ENCODE data around the gene MAGI1. TPM values are rescaled to one million over a fixed set of nuclear protein-coding genes. Genes with fewer than 3 reads are reported as not detected.

Gene MAGI1
- total and polyA plus RNA-seq, 10 donors: 3.5 to 104 (median 62.3) TPM

DNA sequence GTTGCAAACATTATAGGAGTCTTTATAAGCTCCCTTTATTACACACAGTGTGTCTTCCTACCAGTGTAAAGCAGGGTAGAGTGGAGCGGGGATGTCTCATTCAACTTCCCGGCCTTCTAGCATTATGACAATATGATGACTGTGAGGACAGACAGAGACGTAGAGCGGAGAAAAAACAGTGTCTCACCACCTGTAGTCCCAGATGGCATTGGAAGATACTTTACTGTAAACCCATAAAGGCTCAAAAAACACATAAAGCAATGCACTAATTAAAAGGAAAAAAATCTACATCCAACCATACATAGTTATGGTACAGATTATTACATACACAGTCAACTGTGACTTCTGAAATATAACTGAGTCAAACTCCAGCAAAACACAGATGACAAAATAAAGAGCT, 383.7 kb downstream of the MAGI1 start:
- no peak for TF ChIP-seq POLR2A (IDR thresholded peaks at IDR 0.05)
- TF ChIP-seq, protein P1, sequence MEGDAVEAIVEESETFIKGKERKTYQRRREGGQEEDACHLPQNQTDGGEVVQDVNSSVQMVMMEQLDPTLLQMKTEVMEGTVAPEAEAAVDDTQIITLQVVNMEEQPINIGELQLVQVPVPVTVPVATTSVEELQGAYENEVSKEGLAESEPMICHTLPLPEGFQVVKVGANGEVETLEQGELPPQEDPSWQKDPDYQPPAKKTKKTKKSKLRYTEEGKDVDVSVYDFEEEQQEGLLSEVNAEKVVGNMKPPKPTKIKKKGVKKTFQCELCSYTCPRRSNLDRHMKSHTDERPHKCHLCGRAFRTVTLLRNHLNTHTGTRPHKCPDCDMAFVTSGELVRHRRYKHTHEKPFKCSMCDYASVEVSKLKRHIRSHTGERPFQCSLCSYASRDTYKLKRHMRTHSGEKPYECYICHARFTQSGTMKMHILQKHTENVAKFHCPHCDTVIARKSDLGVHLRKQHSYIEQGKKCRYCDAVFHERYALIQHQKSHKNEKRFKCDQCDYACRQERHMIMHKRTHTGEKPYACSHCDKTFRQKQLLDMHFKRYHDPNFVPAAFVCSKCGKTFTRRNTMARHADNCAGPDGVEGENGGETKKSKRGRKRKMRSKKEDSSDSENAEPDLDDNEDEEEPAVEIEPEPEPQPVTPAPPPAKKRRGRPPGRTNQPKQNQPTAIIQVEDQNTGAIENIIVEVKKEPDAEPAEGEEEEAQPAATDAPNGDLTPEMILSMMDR (IDR thresholded peaks at IDR 0.05 in 8 of 11, conservative IDR thresholded peaks at IDR 0.05 in 3 of 11): no peak
- TF ChIP-seq POLR2AphosphoS5 (IDR thresholded peaks at IDR 0.05): no peak
- intact Hi-C loops (cut with DNase I; ENCODE audit: low total_unique reads): no loop called here
- no peaks in the 10 kb centered on the region for H3K27me3 ChIP-seq (replicated peaks in 1 of 7)
- no peak overlapping the region for H3K27ac ChIP-seq
- no peak overlapping the region for H3K4me3 ChIP-seq
- 93 to 96% (median 94%) methylated on average over 4 of the region's 4 CpGs for WGBS, 5 donors
- peaks cover 0 to 10% (median 5%) of the 10 kb centered on the region in 8 donors for H3K9me3 ChIP-seq
- H3K36me3 ChIP-seq: no peaks in the 10 kb centered on the region
- DNase-seq: no peak
- H3K4me1 ChIP-seq: no peaks in the 10 kb centered on the region

DNA sequence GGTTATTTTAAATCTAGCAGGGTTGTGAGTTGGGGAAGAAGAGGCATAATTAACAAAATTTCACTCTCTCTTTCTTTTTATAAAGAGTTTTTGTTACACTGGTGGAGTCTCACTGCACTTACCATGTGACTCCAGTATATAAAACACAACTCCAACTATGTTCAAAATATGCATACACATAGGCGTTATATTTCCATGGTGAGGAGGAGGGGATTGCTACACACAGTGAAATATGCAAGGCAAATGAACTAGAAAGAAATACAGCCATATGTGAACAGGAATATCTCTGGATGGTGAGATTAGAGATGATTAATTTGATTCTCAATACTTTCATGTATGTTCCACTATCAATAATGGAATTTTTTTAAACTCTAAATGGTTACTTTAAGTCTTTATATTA, 385.0 kb downstream of the MAGI1 start:
- no peaks in the 10 kb centered on the region for H3K36me3 ChIP-seq
- no peaks in the 10 kb centered on the region for H3K4me1 ChIP-seq
- no peak overlapping the region for H3K27ac ChIP-seq
- 83 to 97% (median 85%) methylated on average over 1 of the region's 1 CpG for WGBS, 5 donors
- TF ChIP-seq POLR2A (IDR thresholded peaks at IDR 0.05) (no peak), POLR2AphosphoS5 (IDR thresholded peaks at IDR 0.05) (no peak)
- TF ChIP-seq, protein P1 (IDR thresholded peaks at IDR 0.05 in 8 of 11, conservative IDR thresholded peaks at IDR 0.05 in 3 of 11): no peak
- H3K9me3 ChIP-seq: peaks cover 0 to 24% (median 11%) of the 10 kb centered on the region in 8 donors
- DNase-seq: no peak
- H3K27me3 ChIP-seq (replicated peaks in 1 of 7): no peaks in the 10 kb centered on the region
- intact Hi-C loops (cut with DNase I; ENCODE audit: low total_unique reads): no loop called here
- H3K4me3 ChIP-seq: no peak overlapping the region

DNA sequence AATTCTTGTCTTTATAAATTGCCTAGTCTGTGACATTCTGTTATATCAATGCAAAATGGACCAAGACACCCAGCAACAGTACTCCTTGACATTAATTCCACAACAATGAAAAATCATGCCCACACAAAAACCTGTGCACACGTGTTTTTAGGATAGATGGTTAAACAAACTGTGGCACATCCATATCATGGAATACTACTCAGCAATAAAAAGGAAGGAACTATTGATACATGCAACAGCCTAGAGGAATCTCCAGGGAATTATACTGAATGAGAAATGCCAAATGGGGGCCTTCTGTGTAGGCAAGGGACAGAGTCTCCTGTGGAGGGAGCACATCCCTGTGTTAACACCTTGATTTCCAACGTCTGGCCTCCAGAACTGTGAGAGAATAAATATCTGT, 388.5 kb downstream of the MAGI1 start:
- no peak for DNase-seq
- intact Hi-C loops (cut with DNase I; ENCODE audit: low total_unique reads): no loop called here
- Histone ChIP-seq H3K4me3 (no peak overlapping the region), H3K4me1 (no peaks in the 10 kb centered on the region), H3K27ac (no peak overlapping the region), H3K27me3 (replicated peaks in 1 of 7) (no peaks in the 10 kb centered on the region), H3K36me3 (no peaks in the 10 kb centered on the region), H3K9me3 (peaks cover 3 to 56% (median 41%) of the 10 kb centered on the region in 8 donors)
- 80 to 95% (median 85%) methylated on average over 2 of the region's 2 CpGs for WGBS, 5 donors
- TF ChIP-seq, protein P1 (IDR thresholded peaks at IDR 0.05 in 8 of 11, conservative IDR thresholded peaks at IDR 0.05 in 3 of 11): no peak
- TF ChIP-seq POLR2AphosphoS5 (IDR thresholded peaks at IDR 0.05) (no peak), POLR2A (IDR thresholded peaks at IDR 0.05) (no peak)

DNA sequence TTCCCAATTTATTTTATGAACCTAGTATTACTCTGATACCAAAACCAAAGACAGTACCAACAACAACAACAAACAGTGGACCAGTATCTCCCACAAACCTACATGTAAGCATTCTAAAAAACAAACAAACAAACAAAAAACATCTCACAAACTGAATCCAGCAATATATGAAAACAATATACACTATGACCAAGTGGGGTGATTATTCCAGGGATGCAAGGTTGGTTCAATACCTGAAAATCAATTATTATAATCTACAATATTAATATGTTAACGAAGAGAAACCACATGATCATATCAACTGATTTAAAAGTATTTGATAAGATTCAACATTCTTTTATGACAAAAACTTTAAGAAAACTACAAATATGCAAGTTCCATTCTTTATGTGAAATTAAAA, 391.3 kb downstream of the MAGI1 start:
- Histone ChIP-seq H3K27ac (no peak overlapping the region), H3K4me3 (no peak overlapping the region), H3K36me3 (no peaks in the 10 kb centered on the region), H3K4me1 (no peaks in the 10 kb centered on the region), H3K9me3 (peaks cover 3 to 65% (median 43%) of the 10 kb centered on the region in 8 donors), H3K27me3 (replicated peaks in 1 of 7) (no peaks in the 10 kb centered on the region)
- intact Hi-C loops (cut with DNase I; ENCODE audit: low total_unique reads): no loop called here
- TF ChIP-seq, protein P1 (IDR thresholded peaks at IDR 0.05 in 8 of 11, conservative IDR thresholded peaks at IDR 0.05 in 3 of 11): no peak
- no peak for TF ChIP-seq POLR2AphosphoS5 (IDR thresholded peaks at IDR 0.05)
- TF ChIP-seq POLR2A (IDR thresholded peaks at IDR 0.05): no peak
- 77 to 92% (median 85%) methylated on average over 1 of the region's 1 CpG for WGBS, 5 donors
- no peak for DNase-seq
